PC-3 (cell line): Measurements from ENCODE around the gene OR10T2.

Source experiments
- CTCF ChIP-seq: fragments of 300-600 bp; sonication (generic); conservative IDR thresholded peaks from 2 replicates; pipeline ENCODE4 v1.5.1; 2017; ENCODE audit warnings: antibody characterized with exemption, low read depth, mild to moderate bottlenecking, low read length
- EZH2 ChIP-seq: fragments of 300-600 bp; sonication (generic); IDR thresholded peaks from one replicate; pipeline ENCODE4 v1.6.1; 2017; ENCODE audit warnings: antibody characterized with exemption, mild to moderate bottlenecking, low read length; ENCODE audit not compliant: unreplicated experiment
- EZH2phosphoT487 ChIP-seq: fragments of 300-600 bp; sonication (generic); IDR thresholded peaks from 2 replicates; pipeline ENCODE4 v1.6.1; 2018; ENCODE audit warnings: mild to moderate bottlenecking, antibody characterized with exemption, low read length, borderline replicate concordance

- TF ChIP-seq EZH2phosphoT487 (no peak), CTCF (no peak), EZH2 (no peak)
Observed at GRCh38 chr1:158362482-158362881, 36.8 kb downstream of the OR10T2 start.
